SK-N-SH treated with all-trans-retinoic acid at 6 μM for 48 hours (cell line): ENCODE measurements around the gene LRBA.

Experiments
- ATAC-seq: fragments of 200-7000 bp; cut with Tn5 transposase; 3 replicates; pipeline ENCODE4 v1.9.1; 2020; ENCODE audit warnings: mild to moderate bottlenecking, moderate library complexity
- CSDC2 ChIP-seq: fragments of 250-450 bp; sonication (Bioruptor Pico); IDR thresholded peaks from 2 replicates; pipeline ENCODE4 v1.5.0; 2020; ENCODE audit warnings: mild to moderate bottlenecking, moderate library complexity
- CSRNP3 ChIP-seq: fragments of 250-450 bp; sonication (Bioruptor Pico); IDR thresholded peaks from 2 replicates; pipeline ENCODE4 v1.5.1; 2021; ENCODE audit warnings: mild to moderate bottlenecking, moderate library complexity
- ESRRG ChIP-seq: fragments of 250-450 bp; sonication (Bioruptor Pico); IDR thresholded peaks from 2 replicates; pipeline ENCODE4 v1.6.1; 2021; ENCODE audit warnings: mild to moderate bottlenecking
- ISL1 ChIP-seq: fragments of 250-450 bp; sonication (Bioruptor Pico); IDR thresholded peaks from 2 replicates; pipeline ENCODE4 v2.1.2; 2022; ENCODE audit warnings: mild to moderate bottlenecking, moderate library complexity
- OSR1 ChIP-seq: fragments of 250-450 bp; sonication (Bioruptor Pico); IDR thresholded peaks from 2 replicates; pipeline ENCODE4 v1.8.0; 2022; ENCODE audit warnings: moderate library complexity, mild to moderate bottlenecking, inconsistent platforms
- PATZ1 ChIP-seq: fragments of 250-450 bp; sonication (Bioruptor Pico); IDR thresholded peaks from 2 replicates; pipeline ENCODE4 v1.8.0; 2020; ENCODE audit warnings: mild to moderate bottlenecking, moderate library complexity, borderline replicate concordance
- POU6F1 ChIP-seq: fragments of 250-450 bp; sonication (Bioruptor Pico); IDR thresholded peaks from 2 replicates; pipeline ENCODE4 v1.8.0; 2021; ENCODE audit warnings: low read depth, mild to moderate bottlenecking, moderate library complexity, borderline replicate concordance
- PPARA ChIP-seq: fragments of 250-450 bp; sonication (Bioruptor Pico); IDR thresholded peaks from 2 replicates; pipeline ENCODE4 v1.5.0; 2020; ENCODE audit warnings: mild to moderate bottlenecking, borderline replicate concordance
- RARB ChIP-seq: fragments of 250-450 bp; sonication (Bioruptor Pico); IDR thresholded peaks from 2 replicates; pipeline ENCODE4 v1.8.0; 2021; ENCODE audit warnings: mild to moderate bottlenecking, moderate library complexity
- SNAI2 ChIP-seq: fragments of 250-450 bp; sonication (Bioruptor Pico); IDR thresholded peaks from 2 replicates; pipeline ENCODE4 v1.5.0; 2020; ENCODE audit warnings: mild to moderate bottlenecking, moderate library complexity
- TCF4 ChIP-seq: fragments of 250-450 bp; sonication (Bioruptor Pico); IDR thresholded peaks from 2 replicates; pipeline ENCODE4 v1.8.0; 2021; ENCODE audit warnings: mild to moderate bottlenecking, moderate library complexity, borderline replicate concordance
- TOX ChIP-seq: fragments of 250-450 bp; sonication (Bioruptor Pico); IDR thresholded peaks from 2 replicates; pipeline ENCODE4 v1.8.0; 2021; ENCODE audit warnings: mild to moderate bottlenecking, moderate library complexity, borderline replicate concordance
- TSHZ2 ChIP-seq: fragments of 250-450 bp; sonication (Bioruptor Pico); IDR thresholded peaks from 2 replicates; pipeline ENCODE4 v1.5.0; 2020; ENCODE audit warnings: mild to moderate bottlenecking, moderate library complexity
- ZC3H10 ChIP-seq: fragments of 250-450 bp; sonication (Bioruptor Pico); IDR thresholded peaks from 2 replicates; pipeline ENCODE4 v1.5.1; 2021; ENCODE audit warnings: mild to moderate bottlenecking, moderate library complexity
- ZFP3 ChIP-seq: fragments of 250-450 bp; sonication (Bioruptor Pico); IDR thresholded peaks from 2 replicates; pipeline ENCODE4 v1.5.0; 2020; ENCODE audit warnings: mild to moderate bottlenecking, moderate library complexity
- ZFP30 ChIP-seq: fragments of 450-650 bp; formaldehyde crosslinking; IDR thresholded peaks from 2 replicates; pipeline ENCODE4 v1.5.0; 2022; ENCODE audit warnings: mild to moderate bottlenecking, moderate library complexity
- ZNF565 ChIP-seq: fragments of 450-650 bp; formaldehyde crosslinking; conservative IDR thresholded peaks from 2 replicates; pipeline ENCODE4 v1.5.0; 2020; ENCODE audit warnings: low read depth, mild to moderate bottlenecking, moderate library complexity
- ZNF70 ChIP-seq: fragments of 450-650 bp; formaldehyde crosslinking; IDR thresholded peaks from 2 replicates; pipeline ENCODE4 v1.5.0; 2020; ENCODE audit warnings: mild to moderate bottlenecking, moderate library complexity
- ZNF8 ChIP-seq: fragments of 450-650 bp; formaldehyde crosslinking; IDR thresholded peaks from 2 replicates; pipeline ENCODE4 v1.5.0; 2020; ENCODE audit warnings: mild to moderate bottlenecking, moderate library complexity

Gene LRBA

GRCh38 chr4:150250293-150250997 is 764.6 kb downstream of the LRBA start:
- TF ChIP-seq ZNF565 (CRISPR knock-in tag) (no peak), CSRNP3 (CRISPR knock-in tag) (no peak), CSDC2 (no peak), PATZ1 (CRISPR knock-in tag) (no peak), ISL1 (CRISPR knock-in tag) (no peak), ZNF8 (CRISPR knock-in tag) (no peak), SNAI2 (CRISPR knock-in tag) (no peak), TSHZ2 (CRISPR knock-in tag) (no peak), ZC3H10 (CRISPR knock-in tag) (no peak), PPARA (CRISPR knock-in tag) (no peak)
- peak; percentile 30 for ATAC-seq

GRCh38 chr4:150248181-150248580 is 766.9 kb downstream of the LRBA start:
- TF ChIP-seq ZNF70 (CRISPR knock-in tag) (no peak), ESRRG (CRISPR knock-in tag) (no peak), TCF4 (CRISPR knock-in tag) (no peak), POU6F1 (CRISPR knock-in tag) (no peak), TOX (no peak), ZFP30 (no peak), PATZ1 (CRISPR knock-in tag) (no peak)
- TF ChIP-seq, all 23 proteins: peak for 0
- ATAC-seq, result no peak

- TF ChIP-seq OSR1 (CRISPR knock-in tag) (no peak), ZC3H10 (CRISPR knock-in tag) (no peak), ZFP30 (no peak), SNAI2 (CRISPR knock-in tag) (no peak)
- ATAC-seq, result no peak
These were observed 767.9 kb downstream of the LRBA start for GRCh38 chr4:150247184-150247583.

- no peak for ATAC-seq
- TF ChIP-seq ESRRG (CRISPR knock-in tag), result no peak
- TF ChIP-seq RARB (CRISPR knock-in tag), result no peak
- no peak for TF ChIP-seq ZFP3 (CRISPR knock-in tag)
These were observed 770.5 kb downstream of the LRBA start for GRCh38 chr4:150244600-150244999.
